Gastroesophageal sphincter (tissue), 3 donors: ENCODE measurements around the gene RBFOX2.
"Not testable (repeated sequence)": the region's sequence is repeated elsewhere in the genome, so short reads cannot be mapped to it uniquely, and the experiment has no call there.

Source experiments
- EP300 ChIP-seq: sonication (generic); formaldehyde crosslinking; IDR thresholded peaks from one replicate; pipeline ENCODE4 v1.6.1; 2017; ENCODE audit warnings: antibody characterized with exemption, mild to moderate bottlenecking
- POLR2A ChIP-seq, 2 donors: fragments of 450-650 bp; IDR thresholded peaks; one replicate each; pipeline ENCODE4 v1.6.1; 2017; ENCODE audit warnings: antibody characterized with exemption in 2 of 2, mild to moderate bottlenecking in 2 of 2, moderate library complexity in 1 of 2
- POLR2AphosphoS5 ChIP-seq: sonication (generic); formaldehyde crosslinking; IDR thresholded peaks from one replicate; pipeline ENCODE4 v1.6.1; 2017; ENCODE audit warnings: antibody characterized with exemption
- TF ChIP-seq, protein P1 (sequence below), 4 experiments: fragments of 200-600 bp in 2 of 4; fragments of 450-650 bp in 2 of 4; sonication (generic) in 1 of 4; IDR thresholded peaks; one replicate each; pipeline ENCODE4 v1.5.1; 2017 to 2019; ENCODE audit warnings: antibody characterized with exemption in 4 of 4, mild to moderate bottlenecking in 2 of 4, moderate library complexity in 2 of 4

DNA sequence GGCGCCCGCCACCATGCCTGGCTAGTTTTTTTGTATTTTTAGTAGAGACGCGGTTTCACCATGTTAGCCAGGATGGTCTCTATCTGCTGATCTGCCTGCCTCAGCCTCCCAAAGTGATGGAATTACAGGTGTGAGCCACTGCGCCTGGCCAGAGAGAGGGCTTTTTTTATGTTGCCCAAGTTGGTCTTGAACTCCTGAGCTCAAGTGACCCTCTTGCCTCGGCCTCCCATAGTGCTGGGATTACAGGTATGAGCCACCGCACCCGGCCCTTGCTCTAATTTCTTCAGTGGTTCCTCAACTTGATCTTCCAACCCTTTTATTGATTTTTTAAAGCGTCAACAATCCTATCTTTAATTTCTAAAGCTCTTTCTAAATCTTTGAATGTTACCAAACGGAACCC lies 25.8 kb upstream of the RBFOX2 start:
- TF ChIP-seq, protein P1, sequence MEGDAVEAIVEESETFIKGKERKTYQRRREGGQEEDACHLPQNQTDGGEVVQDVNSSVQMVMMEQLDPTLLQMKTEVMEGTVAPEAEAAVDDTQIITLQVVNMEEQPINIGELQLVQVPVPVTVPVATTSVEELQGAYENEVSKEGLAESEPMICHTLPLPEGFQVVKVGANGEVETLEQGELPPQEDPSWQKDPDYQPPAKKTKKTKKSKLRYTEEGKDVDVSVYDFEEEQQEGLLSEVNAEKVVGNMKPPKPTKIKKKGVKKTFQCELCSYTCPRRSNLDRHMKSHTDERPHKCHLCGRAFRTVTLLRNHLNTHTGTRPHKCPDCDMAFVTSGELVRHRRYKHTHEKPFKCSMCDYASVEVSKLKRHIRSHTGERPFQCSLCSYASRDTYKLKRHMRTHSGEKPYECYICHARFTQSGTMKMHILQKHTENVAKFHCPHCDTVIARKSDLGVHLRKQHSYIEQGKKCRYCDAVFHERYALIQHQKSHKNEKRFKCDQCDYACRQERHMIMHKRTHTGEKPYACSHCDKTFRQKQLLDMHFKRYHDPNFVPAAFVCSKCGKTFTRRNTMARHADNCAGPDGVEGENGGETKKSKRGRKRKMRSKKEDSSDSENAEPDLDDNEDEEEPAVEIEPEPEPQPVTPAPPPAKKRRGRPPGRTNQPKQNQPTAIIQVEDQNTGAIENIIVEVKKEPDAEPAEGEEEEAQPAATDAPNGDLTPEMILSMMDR (IDR thresholded peaks at IDR 0.05): not testable (repeated sequence)
- TF ChIP-seq EP300; POLR2AphosphoS5; POLR2A (IDR thresholded peaks at IDR 0.05): not testable (repeated sequence)
